HCT116 (cell line): ENCODE data around the gene NTSR1. TPM values are rescaled to one million over a fixed set of nuclear protein-coding genes. Genes with fewer than 3 reads are reported as not detected.

Experiments
- ATAC-seq: fragments of 200-7000 bp; cut with Tn5 transposase; 2 replicates; pipeline ENCODE4 v1.9.1; 2020; ENCODE audit warnings: mild to moderate bottlenecking, moderate library complexity
- BruUV-seq: library from RNA; stranded (reverse); fragments of 400-500 nt; replicated peaks from 2 replicates; lab custom pipeline; 2021; lab: Mats Ljungman, UMichigan
- CTCF ChIA-PET: fragments of 300-600 bp; sonication (Branson Sonifier 250); formaldehyde crosslinking; loops from one replicate; lab custom pipeline; 2021; ENCODE audit warnings: antibody characterized with exemption; lab: Charles Lee
- POLR2A ChIA-PET: fragments of 300-600, 350-600 bp; sonication (Branson Sonifier 250); formaldehyde crosslinking; loops from one replicate; lab custom pipeline; 2021; ENCODE audit warnings: antibody characterized with exemption; lab: Charles Lee
- RAD21 ChIA-PET, 2 experiments: fragments of 300-600 bp; sonication (Branson Sonifier 250); formaldehyde crosslinking; loops; one replicate each; lab custom pipeline; 2023; ENCODE audit warnings: low total read pairs in 2 of 2; ENCODE audit not compliant: uncharacterized antibody in 2 of 2, unreplicated experiment in 2 of 2, low non-redundant PET in 1 of 2; lab: Charles Lee
- DNase-seq: peaks from one replicate; pipeline ENCODE4 v3.0.0-alpha.2; 2010; ENCODE audit warnings: low read depth, low spot score
- H2AFZ ChIP-seq: fragments of 200-600 bp; shearing (Covaris generic), sonication (generic); 2 replicates; pipeline ENCODE4 v1.6.1; 2017; ENCODE audit warnings: low read depth, mixed run types, mixed read lengths, antibody characterized with exemption, low read length; ENCODE audit not compliant: poor library complexity, severe bottlenecking
- H3K27ac ChIP-seq: 2 replicates; pipeline ENCODE4 v1.5.1; 2012; ENCODE audit warnings: low read depth, low read length
- H3K27me3 ChIP-seq: fragments of 200-600 bp; sonication (generic); 2 replicates; pipeline ENCODE4 v1.6.1; 2016; ENCODE audit warnings: mixed run types, low read length, mixed read lengths; ENCODE audit not compliant: insufficient read depth
- H3K36me3 ChIP-seq, 2 experiments: fragments of 200-500 bp in 1 of 2; fragments of 200-600 bp in 1 of 2; sonication (Bioruptor generic) in 1 of 2; sonication (generic) in 1 of 2; 2 replicates each; pipeline versions ENCODE4 v1.5.1 to v1.6.1; 2014 to 2016; ENCODE audit warnings: low read length in 2 of 2, inconsistent platforms in 1 of 2, mixed read lengths in 1 of 2, mixed run types in 1 of 2; ENCODE audit not compliant: insufficient read depth in 2 of 2, control insufficient read depth in 1 of 2
- H3K4me1 ChIP-seq, 2 experiments: fragments of 200-600 bp in 1 of 2; sonication (generic) in 1 of 2; 2 replicates each; pipeline versions ENCODE4 v1.5.1 to v1.6.1; 2012 to 2017; ENCODE audit warnings: low read length in 2 of 2, inconsistent platforms in 1 of 2, mild to moderate bottlenecking in 1 of 2, mixed read lengths in 1 of 2, mixed run types in 1 of 2, moderate library complexity in 1 of 2; ENCODE audit not compliant: insufficient read depth in 2 of 2, control insufficient read depth in 1 of 2
- H3K4me2 ChIP-seq: fragments of 200-600 bp; sonication (generic); 2 replicates; pipeline ENCODE4 v1.6.1; 2017; ENCODE audit warnings: mixed run types, low read length, mixed read lengths
- H3K4me3 ChIP-seq, 2 experiments: fragments of 200-600 bp in 1 of 2; sonication (generic) in 1 of 2; replicated peaks in 1 of 2; 2 replicates each; pipeline ENCODE4 v1.5.1; 2011 to 2016; ENCODE audit warnings: low read length in 2 of 2, control low read depth in 1 of 2, low read depth in 1 of 2, mild to moderate bottlenecking in 1 of 2, mixed read lengths in 1 of 2, mixed run types in 1 of 2
- H3K79me2 ChIP-seq: fragments of 200-600 bp; sonication (generic); 2 replicates; pipeline ENCODE4 v1.6.1; 2017; ENCODE audit warnings: mild to moderate bottlenecking, mixed run types, low read length, moderate library complexity, mixed read lengths; ENCODE audit not compliant: insufficient read depth
- H3K9ac ChIP-seq: fragments of 200-600 bp; sonication (generic); 2 replicates; pipeline ENCODE4 v1.6.1; 2016; ENCODE audit warnings: low read length, mixed read lengths
- H3K9me2 ChIP-seq: fragments of 200-600 bp; sonication (generic), shearing (Covaris generic); 2 replicates; pipeline ENCODE4 v1.6.1; 2017; ENCODE audit warnings: mixed run types, mild to moderate bottlenecking, moderate library complexity; ENCODE audit not compliant: insufficient read depth
- H3K9me3 ChIP-seq, 2 experiments: fragments of 200-500 bp in 1 of 2; fragments of 200-600 bp in 1 of 2; sonication (Bioruptor generic) in 1 of 2; sonication (generic) in 1 of 2; 2 replicates each; pipeline ENCODE4 v1.6.1; 2014 to 2017; ENCODE audit warnings: low read length in 2 of 2, mixed read lengths in 2 of 2, inconsistent platforms in 1 of 2, low read depth in 1 of 2, mild to moderate bottlenecking in 1 of 2, mixed run types in 1 of 2, moderate library complexity in 1 of 2; ENCODE audit not compliant: control insufficient read depth in 1 of 2, insufficient read depth in 1 of 2
- H4K20me1 ChIP-seq: fragments of 200-600 bp; sonication (generic), shearing (Covaris generic); 2 replicates; pipeline ENCODE4 v1.6.1; 2017; ENCODE audit warnings: mixed run types, mild to moderate bottlenecking, moderate library complexity; ENCODE audit not compliant: insufficient read depth
- CBX3 ChIP-seq: IDR thresholded peaks from 2 replicates; pipeline ENCODE4 v1.6.1; 2012; ENCODE audit warnings: low read depth
- CTCF ChIP-seq, 3 experiments: fragments of 200-600 bp in 1 of 3; sonication (generic) in 1 of 3; IDR thresholded peaks in 2 of 3; conservative IDR thresholded peaks in 1 of 3; 2 replicates each; pipeline ENCODE4 v1.5.1; 2012 to 2017; ENCODE audit warnings: low read depth in 2 of 3, low read length in 2 of 3, antibody characterized with exemption in 1 of 3, borderline replicate concordance in 1 of 3, control low read depth in 1 of 3, mild to moderate bottlenecking in 1 of 3, mixed read lengths in 1 of 3, mixed run types in 1 of 3, moderate library complexity in 1 of 3; ENCODE audit not compliant: insufficient read depth in 1 of 3
- ELF1 ChIP-seq: IDR thresholded peaks from 2 replicates; pipeline ENCODE4 v1.6.1; 2012; ENCODE audit warnings: low read depth, borderline replicate concordance
- EZH2 ChIP-seq: fragments of 200-600 bp; sonication (generic); IDR thresholded peaks from 2 replicates; pipeline ENCODE4 v1.6.1; 2017; ENCODE audit warnings: antibody characterized with exemption, mixed run types
- JUND ChIP-seq: IDR thresholded peaks from 2 replicates; pipeline ENCODE4 v1.6.1; 2012
- REST ChIP-seq: IDR thresholded peaks from 2 replicates; pipeline ENCODE4 v1.6.1; 2012; ENCODE audit warnings: low read depth
- ZFX ChIP-seq: fragments of 450-650 bp; IDR thresholded peaks from 2 replicates; pipeline ENCODE4 v1.6.1; 2017
- intact Hi-C: fragments of 100-400 bp; cut with micrococcal nuclease; formaldehyde crosslinking; loops from 2 replicates; pipeline ENCODE4 v1.10.0; 2022
- total RNA-seq: library from RNA; stranded (reverse); gene quantifications from one replicate; pipeline ENCODE4 v1.2.1, GENCODE V29; 2021; ENCODE audit not compliant: unreplicated experiment

The NTSR1 gene
- total RNA-seq, 1 experiment from 2014 or later, result 187 TPM

DNA sequence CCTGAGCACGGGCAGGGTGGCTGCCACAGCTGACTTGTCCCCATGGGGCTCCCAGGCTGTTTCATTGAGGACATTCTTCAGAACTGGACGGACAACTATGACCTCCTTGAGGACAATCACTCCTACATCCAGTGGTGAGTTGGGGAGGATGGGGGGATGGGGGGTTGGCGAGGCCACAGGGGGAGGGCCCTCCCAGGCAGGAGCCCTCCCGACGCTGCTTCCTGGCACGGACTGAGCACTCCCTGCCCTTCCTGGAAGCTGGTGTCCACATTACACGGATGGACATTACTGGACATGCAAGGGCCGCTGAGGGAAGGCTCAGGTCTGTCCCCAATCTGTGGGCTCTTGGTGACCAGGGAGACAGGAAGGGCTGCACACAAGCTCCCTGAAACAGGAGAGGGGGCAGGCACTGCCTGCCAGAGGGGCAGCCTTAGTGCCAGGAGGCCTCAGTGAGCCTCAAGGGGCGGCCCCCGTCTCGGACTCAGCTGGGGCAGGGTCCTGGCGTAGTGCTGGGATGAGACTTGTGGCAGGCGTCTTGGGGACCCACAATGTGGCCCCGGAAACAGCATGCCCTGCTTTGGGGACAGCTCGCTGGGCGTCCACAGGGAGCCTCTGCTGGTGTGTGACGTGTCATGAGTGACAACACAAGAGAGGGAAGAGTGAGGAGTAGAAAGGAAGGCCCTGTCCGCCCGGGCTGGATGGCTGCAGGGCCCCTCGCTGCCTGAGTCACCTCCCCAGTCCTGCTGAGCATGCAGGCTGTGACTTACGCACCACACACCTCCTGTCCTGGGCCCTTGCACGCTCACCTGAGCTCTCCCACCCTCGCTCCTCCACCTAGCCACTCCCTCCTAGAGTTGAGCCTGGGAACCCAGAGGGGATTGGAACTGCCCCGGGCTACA is 101.1 kb downstream of the NTSR1 start:
- TF ChIP-seq CBX3 (no peak), CTCF (IDR thresholded peaks at IDR 0.05 in 2 of 3, conservative IDR thresholded peaks at IDR 0.05 in 1 of 3; ENCODE audit: borderline replicate concordance in 1 of 3, insufficient read depth in 1 of 3, low read depth in 2 of 3, low read length in 2 of 3) (no peak), JUND (no peak), ELF1 (no peak), ZFX (no peak), REST (no peak), EZH2 (no peak)
- no peaks in the 10 kb centered on the region for H3K27me3 ChIP-seq
- POLR2A ChIA-PET, result interaction anchor here (0.7 to 0.8 kb wide), 2 partner anchors 13 to 462 kb away, joined by 3 to 4 read pairs; no protein-coding TSS in a partner anchor
- no peaks in the 10 kb centered on the region for H3K9me3 ChIP-seq
- H3K36me3 ChIP-seq, result peaks cover 24 to 39% of the 10 kb centered on the region in 2 experiments
- no peak overlapping the region for H3K4me3 ChIP-seq
- DNase-seq (no peak), ATAC-seq (no peak)
- peaks cover 14 to 30% of the 10 kb centered on the region in 2 experiments for H3K4me1 ChIP-seq
- H3K27ac ChIP-seq, result no peak overlapping the region; the same call in 1 of the 2 replicates
- intact Hi-C loops, result loop anchor here (10.0 kb wide), 1 partner anchor 505 kb away; the partner anchor contains the start of gene ADRM1
- no peaks in the 10 kb centered on the region for H3K9me2 ChIP-seq
- no peak overlapping the region for H2AFZ ChIP-seq
- no peaks in the 10 kb centered on the region; the same call in 1 of the 2 replicates for H4K20me1 ChIP-seq
- CTCF ChIA-PET, result interaction anchor here (2.1 kb wide), 1 partner anchor 13 kb away, joined by 6 read pairs; no protein-coding TSS in a partner anchor
- RAD21 ChIA-PET, result no interaction called here
- BruUV-seq, result no TSS peak
- no peak overlapping the region for H3K9ac ChIP-seq
- H3K4me2 ChIP-seq, result no peak overlapping the region
- H3K79me2 ChIP-seq, result peaks cover 58% of the 10 kb centered on the region
